Right atrium auricular region (tissue), 2 donors: Measurements from ENCODE around the gene GP2. TPM values are rescaled to one million over a fixed set of nuclear protein-coding genes. Genes with fewer than 3 reads are reported as not detected.

Experiments
- DNase-seq: peaks from one replicate; pipeline ENCODE4 v3.0.0-alpha.2; 2019; ENCODE audit warnings: low spot score
- H3K27ac ChIP-seq, 2 donors: fragments of 200-600 bp; sonication (generic); 1 replicate in 1 of 2; 2 replicates in 1 of 2; pipeline ENCODE4 v1.5.1; 2016 to 2019
- H3K27me3 ChIP-seq, 2 donors: fragments of 200-600 bp; sonication (generic); one replicate each; pipeline versions ENCODE4 v1.5.1 to v1.6.0; 2017 to 2019
- H3K36me3 ChIP-seq: fragments of 200-600 bp; sonication (generic); one replicate; pipeline ENCODE4 v1.5.1; 2016
- H3K4me1 ChIP-seq, 2 donors: fragments of 200-600 bp; sonication (generic); one replicate each; pipeline versions ENCODE4 v1.5.1 to v1.6.0; 2017 to 2019
- H3K4me3 ChIP-seq, 2 donors: fragments of 200-600 bp; sonication (generic); 1 replicate in 1 of 2; 2 replicates in 1 of 2; pipeline ENCODE4 v1.5.1; 2017 to 2019; ENCODE audit warnings: mild to moderate bottlenecking in 1 of 2, moderate library complexity in 1 of 2
- H3K9me3 ChIP-seq, 2 donors: fragments of 200-600 bp; sonication (generic); one replicate each; pipeline ENCODE4 v1.5.1; 2019
- total RNA-seq, 2 donors: library from RNA; depleted of rRNA; stranded (reverse); fragments of >200 nt; gene quantifications; one replicate each; pipeline ENCODE4 v1.1.0, GENCODE V29; 2016
- TF ChIP-seq, protein P1 (sequence below), 2 donors: fragments of 200-600 bp; sonication (generic); IDR thresholded peaks; one replicate each; pipeline ENCODE4 v1.5.1; 2019; ENCODE audit warnings: antibody characterized with exemption in 2 of 2

The GP2 gene
- total RNA-seq, 2 donors from 2014 or later: not detected

GRCh38 chr16:20268409-20268808, 58.9 kb downstream of the GP2 start:
- no peak for DNase-seq
- Histone ChIP-seq H3K4me1 (no peaks in the 10 kb centered on the region), H3K36me3 (no peaks in the 10 kb centered on the region), H3K4me3 (no peak overlapping the region), H3K9me3 (no peaks in the 10 kb centered on the region), H3K27ac (no peak overlapping the region), H3K27me3 (no peaks in the 10 kb centered on the region)
- TF ChIP-seq, protein P1, sequence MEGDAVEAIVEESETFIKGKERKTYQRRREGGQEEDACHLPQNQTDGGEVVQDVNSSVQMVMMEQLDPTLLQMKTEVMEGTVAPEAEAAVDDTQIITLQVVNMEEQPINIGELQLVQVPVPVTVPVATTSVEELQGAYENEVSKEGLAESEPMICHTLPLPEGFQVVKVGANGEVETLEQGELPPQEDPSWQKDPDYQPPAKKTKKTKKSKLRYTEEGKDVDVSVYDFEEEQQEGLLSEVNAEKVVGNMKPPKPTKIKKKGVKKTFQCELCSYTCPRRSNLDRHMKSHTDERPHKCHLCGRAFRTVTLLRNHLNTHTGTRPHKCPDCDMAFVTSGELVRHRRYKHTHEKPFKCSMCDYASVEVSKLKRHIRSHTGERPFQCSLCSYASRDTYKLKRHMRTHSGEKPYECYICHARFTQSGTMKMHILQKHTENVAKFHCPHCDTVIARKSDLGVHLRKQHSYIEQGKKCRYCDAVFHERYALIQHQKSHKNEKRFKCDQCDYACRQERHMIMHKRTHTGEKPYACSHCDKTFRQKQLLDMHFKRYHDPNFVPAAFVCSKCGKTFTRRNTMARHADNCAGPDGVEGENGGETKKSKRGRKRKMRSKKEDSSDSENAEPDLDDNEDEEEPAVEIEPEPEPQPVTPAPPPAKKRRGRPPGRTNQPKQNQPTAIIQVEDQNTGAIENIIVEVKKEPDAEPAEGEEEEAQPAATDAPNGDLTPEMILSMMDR (IDR thresholded peaks at IDR 0.05): no peak

GRCh38 chr16:20265019-20265418, 62.3 kb downstream of the GP2 start:
- no peak overlapping the region for H3K27ac ChIP-seq
- H3K4me1 ChIP-seq: no peaks in the 10 kb centered on the region
- H3K4me3 ChIP-seq: no peak overlapping the region
- H3K36me3 ChIP-seq: no peaks in the 10 kb centered on the region
- H3K9me3 ChIP-seq: no peaks in the 10 kb centered on the region
- DNase-seq: no peak
- TF ChIP-seq, protein P1 (IDR thresholded peaks at IDR 0.05): no peak
- no peaks in the 10 kb centered on the region for H3K27me3 ChIP-seq

- H3K4me1 ChIP-seq: no peaks in the 10 kb centered on the region
- no peaks in the 10 kb centered on the region for H3K27me3 ChIP-seq
- H3K36me3 ChIP-seq: no peaks in the 10 kb centered on the region
- no peak for DNase-seq
- H3K27ac ChIP-seq: no peak overlapping the region
- peaks cover 0 to 11% of the 10 kb centered on the region in 2 donors for H3K9me3 ChIP-seq
- TF ChIP-seq, protein P1 (IDR thresholded peaks at IDR 0.05): no peak
- H3K4me3 ChIP-seq: no peak overlapping the region
Observed at GRCh38 chr16:20263138-20263855, 64.0 kb downstream of the GP2 start.

- H3K4me1 ChIP-seq: no peaks in the 10 kb centered on the region
- H3K36me3 ChIP-seq: no peaks in the 10 kb centered on the region
- no peak overlapping the region for H3K27ac ChIP-seq
- H3K4me3 ChIP-seq: no peak overlapping the region
- no peaks in the 10 kb centered on the region for H3K27me3 ChIP-seq
- H3K9me3 ChIP-seq: peaks cover 0 to 11% of the 10 kb centered on the region in 2 donors
- TF ChIP-seq, protein P1 (IDR thresholded peaks at IDR 0.05): no peak
- no peak for DNase-seq
Observed at GRCh38 chr16:20262248-20262647, 65.1 kb downstream of the GP2 start.

- TF ChIP-seq, protein P1 (IDR thresholded peaks at IDR 0.05): no peak
- DNase-seq: no peak
- H3K27me3 ChIP-seq: no peaks in the 10 kb centered on the region
- no peak overlapping the region for H3K4me3 ChIP-seq
- peaks cover 0 to 11% of the 10 kb centered on the region in 2 donors for H3K9me3 ChIP-seq
- no peak overlapping the region for H3K27ac ChIP-seq
- H3K4me1 ChIP-seq: no peaks in the 10 kb centered on the region
- no peaks in the 10 kb centered on the region for H3K36me3 ChIP-seq
Observed at GRCh38 chr16:20260215-20261009, 66.9 kb downstream of the GP2 start.

Other genes starting within 250 kb of the GP2 start
- not detected for gene UMOD, start 25.2 kb upstream of the GP2 start, total RNA-seq
- not detected for gene PDILT, start 77.2 kb upstream of the GP2 start, total RNA-seq
- gene ACSM5, start 82.0 kb upstream of the GP2 start, total RNA-seq: 1 to 10 TPM; 1.7 TPM
- not detected for gene ACSM2A, start 124.0 kb upstream of the GP2 start, total RNA-seq
- gene ACSM2B, start 248.9 kb upstream of the GP2 start, total RNA-seq: not detected